ENCODE results near the gene SDR39U1. TPM values are rescaled to one million over a fixed set of nuclear protein-coding genes. Genes with fewer than 3 reads are reported as not detected.

SDR39U1 gene
- total and polyA plus RNA-seq, 2 experiments from 2014 or later, result 34.1 to 99.7 TPM

- Histone ChIP-seq H3K27ac (no peak overlapping the region), H3K4me1 (ENCODE audit: insufficient read depth) (peaks cover 21% of the 10 kb centered on the region), H3K36me3 (replicated peaks; ENCODE audit: insufficient read depth, low read depth) (no peaks in the 10 kb centered on the region), H3K9me2 (replicated peaks; ENCODE audit: insufficient read depth) (no peaks in the 10 kb centered on the region), H3K79me2 (peaks cover 46% of the 10 kb centered on the region), H4K20me1 (ENCODE audit: insufficient read depth, poor library complexity, severe bottlenecking) (peaks cover 14% of the 10 kb centered on the region), H3K27me3 (no peaks in the 10 kb centered on the region), H3K4me2 (no peak overlapping the region), H3K9me3 (ENCODE audit: low read depth) (no peaks in the 10 kb centered on the region), H3K4me3 (no peak overlapping the region), H2AFZ (no peak overlapping the region)
- 96% methylated on average over 16 of the region's 18 CpGs for WGBS (ENCODE audit: low lambda C conversion rate, missing lambda C conversion rate)
- TF ChIP-seq CTCF (IDR thresholded peaks at IDR 0.05; ENCODE audit: poor library complexity), result no peak
- TF ChIP-seq EZH2phosphoT487 (IDR thresholded peaks at IDR 0.05; ENCODE audit: low read depth, severe bottlenecking, unreplicated experiment), result no peak
- no peak for TF ChIP-seq EZH2 (IDR thresholded peaks at IDR 0.05; ENCODE audit: borderline replicate concordance)
- DNase-seq (ENCODE audit: low spot score), result no peak
Measured at GRCh38 chr14:24407608-24408325, 34.8 kb downstream of the SDR39U1 start.

GRCh38 chr14:24406416-24406815 lies 36.2 kb downstream of the SDR39U1 start:
- Histone ChIP-seq H3K27me3 (no peaks in the 10 kb centered on the region), H4K20me1 (ENCODE audit: insufficient read depth, poor library complexity, severe bottlenecking) (peaks cover 14% of the 10 kb centered on the region), H3K4me3 (no peak overlapping the region), H3K79me2 (peaks cover 60% of the 10 kb centered on the region), H3K27ac (no peak overlapping the region), H3K9me3 (ENCODE audit: low read depth) (no peaks in the 10 kb centered on the region), H3K4me1 (ENCODE audit: insufficient read depth) (peaks cover 34% of the 10 kb centered on the region), H3K9me2 (replicated peaks; ENCODE audit: insufficient read depth) (no peaks in the 10 kb centered on the region), H2AFZ (no peak overlapping the region), H3K4me2 (no peak overlapping the region), H3K36me3 (replicated peaks; ENCODE audit: insufficient read depth, low read depth) (no peaks in the 10 kb centered on the region)
- no peak for TF ChIP-seq EZH2phosphoT487 (IDR thresholded peaks at IDR 0.05; ENCODE audit: low read depth, severe bottlenecking, unreplicated experiment)
- no peak for TF ChIP-seq CTCF (IDR thresholded peaks at IDR 0.05; ENCODE audit: poor library complexity)
- no peak for TF ChIP-seq EZH2 (IDR thresholded peaks at IDR 0.05; ENCODE audit: borderline replicate concordance)
- WGBS (ENCODE audit: low lambda C conversion rate, missing lambda C conversion rate), result 93% methylated on average over 5 of the region's 6 CpGs
- no peak for DNase-seq (ENCODE audit: low spot score)

GRCh38 chr14:24404814-24405213 lies 37.8 kb downstream of the SDR39U1 start:
- Histone ChIP-seq H3K4me2 (peak overlapping the region; percentile 92), H3K9me2 (replicated peaks; ENCODE audit: insufficient read depth) (no peaks in the 10 kb centered on the region), H2AFZ (no peak overlapping the region), H3K9me3 (ENCODE audit: low read depth) (no peaks in the 10 kb centered on the region), H3K27ac (no peak overlapping the region), H3K79me2 (peaks cover 76% of the 10 kb centered on the region), H4K20me1 (ENCODE audit: insufficient read depth, poor library complexity, severe bottlenecking) (peaks cover 14% of the 10 kb centered on the region), H3K27me3 (no peaks in the 10 kb centered on the region), H3K4me1 (ENCODE audit: insufficient read depth) (peaks cover 50% of the 10 kb centered on the region), H3K36me3 (replicated peaks; ENCODE audit: insufficient read depth, low read depth) (no peaks in the 10 kb centered on the region), H3K4me3 (no peak overlapping the region)
- DNase-seq (ENCODE audit: low spot score), result no peak
- 77% methylated on average over 4 of the region's 4 CpGs for WGBS (ENCODE audit: low lambda C conversion rate, missing lambda C conversion rate)
- no peak for TF ChIP-seq EZH2phosphoT487 (IDR thresholded peaks at IDR 0.05; ENCODE audit: low read depth, severe bottlenecking, unreplicated experiment)
- TF ChIP-seq CTCF (IDR thresholded peaks at IDR 0.05; ENCODE audit: poor library complexity), result no peak
- TF ChIP-seq EZH2 (IDR thresholded peaks at IDR 0.05; ENCODE audit: borderline replicate concordance), result no peak

All from hepatocyte (in vitro differentiated cells).